ENCODE results near the gene ZC3H7B.

The ZC3H7B gene

DNA sequence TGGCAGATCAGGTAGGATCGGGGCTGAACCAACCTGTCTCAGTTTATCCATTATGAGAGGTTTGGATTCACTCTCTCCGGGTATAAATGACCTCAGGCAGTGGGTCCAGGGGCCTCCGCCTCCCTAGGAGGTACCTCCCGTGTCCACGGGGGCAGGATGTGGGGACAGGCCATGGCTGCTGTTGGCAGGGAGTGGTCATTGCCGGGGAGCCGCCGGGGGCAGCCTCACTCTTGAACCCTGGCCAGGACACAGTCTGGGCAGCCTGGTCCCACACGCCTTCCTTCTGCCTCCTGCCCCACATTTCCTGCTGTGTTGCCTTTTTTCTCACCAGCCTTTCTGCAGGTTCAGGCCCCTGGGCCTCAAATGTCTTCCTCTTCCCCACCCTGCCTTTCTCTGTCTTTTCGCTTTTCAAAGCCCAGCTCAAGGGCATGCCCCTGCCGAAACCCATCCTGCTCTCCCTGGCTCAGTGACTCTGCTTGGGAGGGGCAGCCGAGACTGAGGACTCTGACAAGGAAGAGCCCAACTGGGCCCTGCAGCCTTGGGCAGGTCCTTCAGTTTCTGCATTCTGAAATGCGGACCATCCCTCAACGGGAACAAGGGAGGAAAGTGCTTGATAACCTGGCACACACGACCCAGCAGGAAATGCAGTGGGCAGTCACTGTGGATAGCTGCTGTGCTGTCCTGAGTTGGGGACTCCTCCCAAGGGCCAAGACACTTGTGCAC lies 31.1 kb downstream of the ZC3H7B start:
- no peak for DNase-seq (ENCODE audit: low read depth)

DNA sequence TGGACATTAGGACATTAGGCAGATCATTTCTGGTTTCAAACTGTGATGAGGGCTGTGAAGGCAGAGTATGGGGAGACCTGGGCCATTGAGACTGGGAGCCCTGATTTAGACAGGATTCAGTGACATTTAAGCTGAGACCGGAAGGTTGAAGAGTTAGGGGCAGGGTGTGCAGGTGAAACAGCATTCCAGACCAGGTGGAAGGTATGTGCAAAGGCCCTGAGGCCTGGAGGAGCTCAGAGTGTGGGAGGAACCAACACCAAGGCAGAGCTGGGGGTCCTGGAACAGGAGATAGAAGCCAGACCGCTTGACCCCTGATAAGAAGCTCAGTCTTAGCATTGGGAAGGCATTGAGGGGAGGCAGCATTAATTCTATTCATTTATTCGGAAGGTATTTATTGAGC lies 32.5 kb downstream of the ZC3H7B start:
- no peak for DNase-seq (ENCODE audit: low read depth)

DNA sequence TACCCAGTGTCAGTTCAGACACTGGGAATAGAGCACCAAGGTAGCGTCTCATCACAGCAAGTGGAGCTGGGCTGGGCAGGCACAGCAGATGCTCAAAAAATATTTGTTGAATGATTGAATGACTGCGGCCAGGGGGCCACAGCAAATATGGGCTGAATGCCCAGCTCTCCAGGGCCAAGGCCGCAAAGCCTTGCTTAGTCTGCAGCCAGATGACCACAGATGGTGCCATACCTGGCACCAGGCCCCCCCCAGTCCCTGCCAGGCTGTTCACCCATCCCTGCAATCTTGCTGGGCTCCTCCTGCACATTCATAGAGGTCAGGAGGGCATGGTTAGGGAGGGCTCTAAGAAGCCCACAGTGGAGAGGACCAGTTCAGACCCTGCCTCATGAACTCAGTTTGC lies 32.9 kb downstream of the ZC3H7B start:
- no peak for DNase-seq (ENCODE audit: low read depth)

DNA sequence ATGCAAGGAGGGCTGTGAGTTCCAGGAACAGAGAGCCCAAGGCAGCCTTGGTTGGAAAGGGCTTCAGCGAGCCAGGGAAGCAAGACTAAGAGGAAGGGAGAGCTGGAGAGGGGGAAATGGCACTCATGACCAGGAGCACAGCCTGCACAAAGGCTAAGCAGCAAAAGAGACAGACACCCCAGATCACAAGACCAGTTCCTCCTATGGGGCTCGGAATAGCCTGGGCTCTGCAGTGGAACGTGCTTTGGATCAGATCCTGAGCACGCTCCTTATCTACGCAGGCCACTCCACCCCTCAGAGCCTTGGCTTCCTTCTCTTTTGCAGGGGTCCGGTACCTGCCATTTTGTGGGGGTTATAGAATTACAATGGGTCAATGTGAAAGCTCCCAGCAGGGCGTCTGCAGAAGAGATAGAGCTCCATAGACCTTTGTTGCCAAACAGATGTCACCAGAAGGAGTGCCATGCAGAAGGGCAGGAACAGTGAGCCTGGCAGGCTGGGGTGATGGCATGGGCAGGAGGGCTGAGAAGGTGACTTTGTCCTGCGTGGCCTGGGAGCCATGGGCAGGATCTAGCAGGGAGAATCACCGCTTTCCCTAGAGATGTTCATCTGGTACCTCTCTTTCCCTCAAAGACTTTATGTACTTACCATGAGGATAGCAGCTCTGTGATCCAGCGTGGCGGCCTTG lies 33.8 kb downstream of the ZC3H7B start:
- no peak for DNase-seq (ENCODE audit: low read depth)

DNA sequence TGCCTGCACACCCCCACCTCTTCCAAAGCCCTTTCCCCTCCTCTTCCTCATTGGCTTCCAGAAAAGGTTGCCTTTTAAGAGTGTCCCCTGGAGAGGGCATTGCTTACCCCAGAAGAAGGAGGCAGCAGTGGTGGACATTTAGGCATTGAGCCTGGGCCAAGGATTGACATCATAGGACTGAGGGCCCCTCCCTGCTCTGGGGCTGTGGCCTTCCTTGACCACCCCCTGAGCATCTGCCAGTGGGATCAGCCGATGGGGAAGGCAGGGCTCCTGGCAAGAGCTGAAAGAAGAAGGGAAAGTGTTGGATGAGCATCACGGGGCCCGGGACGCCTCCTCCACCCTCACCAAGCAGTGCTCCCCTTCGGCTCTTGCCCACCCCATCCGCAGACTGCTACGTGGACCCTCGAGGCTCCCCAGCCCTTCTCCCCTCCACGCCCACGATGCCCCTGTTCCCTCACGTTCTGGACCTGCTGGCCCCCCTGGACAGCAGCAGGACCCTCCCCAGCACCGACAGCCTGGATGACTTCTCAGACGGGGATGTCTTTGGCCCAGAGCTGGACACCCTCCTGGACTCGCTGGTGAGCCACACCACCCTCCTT lies 37.4 kb downstream of the ZC3H7B start:
- DNase-seq (ENCODE audit: low read depth), result no peak

DNA sequence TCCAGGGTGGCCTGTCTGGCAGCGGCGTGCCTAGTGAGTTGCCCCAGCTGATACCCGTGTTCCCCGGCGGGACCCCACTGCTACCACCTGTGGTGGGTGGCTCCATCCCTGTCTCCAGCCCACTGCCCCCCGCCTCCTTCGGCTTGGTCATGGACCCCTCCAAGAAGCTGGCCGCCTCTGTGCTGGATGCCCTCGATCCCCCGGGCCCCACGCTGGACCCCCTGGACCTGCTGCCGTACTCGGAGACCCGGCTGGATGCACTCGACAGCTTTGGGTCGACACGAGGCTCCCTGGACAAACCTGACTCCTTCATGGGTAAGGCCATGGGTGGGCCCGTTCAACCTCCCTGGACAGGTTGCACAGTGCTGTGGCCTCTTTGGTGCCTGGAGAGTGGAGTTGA lies 38.5 kb downstream of the ZC3H7B start:
- no peak for DNase-seq (ENCODE audit: low read depth)

DNA sequence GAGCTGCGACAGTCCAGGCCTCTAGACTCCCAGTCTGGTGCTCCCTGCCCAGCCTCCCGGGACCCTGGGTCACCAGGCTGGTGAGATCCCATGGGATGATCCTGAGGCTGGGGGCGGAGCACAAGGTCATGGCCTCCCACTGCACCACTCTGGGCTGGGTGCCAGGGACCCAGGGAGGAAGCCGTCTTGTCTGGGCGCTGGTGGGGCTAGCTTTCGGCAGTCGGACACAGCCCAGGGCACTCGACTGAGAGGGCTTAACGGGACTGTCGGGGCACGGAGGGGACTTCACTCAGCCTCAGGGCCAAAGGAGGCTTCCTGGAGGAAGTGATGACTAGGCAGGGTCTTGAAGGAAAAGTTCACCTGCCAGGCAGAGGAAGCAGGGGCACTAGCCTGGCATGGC lies 39.0 kb downstream of the ZC3H7B start:
- DNase-seq (ENCODE audit: low read depth), result no peak

DNA sequence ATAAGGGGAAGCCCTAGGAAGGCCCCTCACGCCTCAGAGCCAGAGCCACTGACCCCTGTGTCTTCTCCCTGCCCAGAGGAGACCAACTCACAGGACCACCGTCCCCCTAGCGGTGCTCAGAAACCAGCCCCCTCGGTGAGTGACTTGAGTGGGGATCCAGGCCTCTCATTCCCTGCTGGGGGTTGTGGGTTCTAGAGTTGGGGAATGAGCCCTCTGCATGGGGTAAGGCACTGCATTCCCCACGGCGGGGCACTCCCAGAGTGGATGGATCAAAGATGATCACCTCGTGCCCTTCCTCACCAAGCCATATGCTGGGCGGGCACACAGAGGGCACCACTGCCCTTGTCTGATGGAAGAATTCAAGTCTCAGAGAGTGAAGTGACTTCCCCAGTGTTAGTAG lies 39.7 kb downstream of the ZC3H7B start:
- DNase-seq (ENCODE audit: low read depth), result no peak

DNA sequence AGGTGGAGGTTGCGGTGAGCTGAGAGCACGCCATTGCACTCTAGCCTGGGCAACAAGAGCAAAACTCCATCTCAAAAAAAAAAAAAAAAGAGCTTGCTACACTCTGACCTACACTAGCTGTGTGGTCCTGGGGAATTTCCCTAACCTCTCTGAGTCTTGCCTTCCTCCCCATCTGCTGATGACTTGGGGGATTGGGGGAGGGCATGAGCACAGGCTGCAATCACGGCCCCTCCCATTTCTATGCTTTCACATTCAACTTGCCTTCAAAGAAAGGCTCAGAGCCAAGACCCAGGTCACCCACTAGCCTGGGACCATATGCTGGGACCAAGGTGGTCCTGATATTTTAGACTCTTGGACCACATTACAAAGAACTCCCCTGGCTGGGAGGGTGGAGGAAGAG lies 40.7 kb downstream of the ZC3H7B start:
- DNase-seq (ENCODE audit: low read depth), result peak; percentile 11

DNA sequence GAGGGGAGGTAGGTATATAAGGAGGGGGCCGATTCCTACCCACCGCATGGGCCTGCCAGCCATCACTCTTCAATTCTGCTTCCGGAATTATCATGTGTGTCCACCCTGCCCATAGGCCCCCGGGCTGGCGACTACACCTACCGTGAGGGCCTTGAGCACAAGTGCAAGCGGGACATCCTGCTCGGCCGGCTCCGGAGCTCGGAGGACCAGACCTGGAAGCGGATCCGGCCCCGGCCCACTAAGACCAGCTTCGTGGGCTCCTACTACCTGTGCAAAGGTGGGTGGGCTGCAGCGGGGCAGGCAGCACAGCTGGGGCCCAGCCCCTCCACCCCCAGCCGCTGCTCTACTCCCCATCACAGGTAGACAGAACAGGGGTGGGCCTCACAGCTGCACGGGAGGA lies 42.0 kb downstream of the ZC3H7B start:
- no peak for DNase-seq (ENCODE audit: low read depth)

DNA sequence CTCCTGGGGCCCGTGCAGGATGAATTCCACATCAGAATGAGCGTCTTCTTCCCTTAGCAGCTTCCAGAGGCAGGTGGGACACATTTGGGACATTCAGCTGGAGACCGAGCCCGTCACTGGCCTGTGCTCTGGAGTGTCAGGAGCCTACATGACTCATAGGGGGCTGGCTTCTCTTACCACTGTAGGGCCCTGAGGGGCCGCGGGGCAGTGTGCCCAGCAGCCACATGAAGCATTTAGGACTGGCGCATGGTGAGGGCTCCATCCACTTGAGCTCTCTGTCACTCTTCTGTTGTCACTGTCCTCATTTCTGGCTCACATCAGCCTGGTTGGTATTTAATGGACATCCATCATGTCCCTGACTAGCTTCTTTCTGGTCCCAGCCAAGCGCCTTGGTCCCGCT lies 42.4 kb downstream of the ZC3H7B start:
- no peak for DNase-seq (ENCODE audit: low read depth)

DNA sequence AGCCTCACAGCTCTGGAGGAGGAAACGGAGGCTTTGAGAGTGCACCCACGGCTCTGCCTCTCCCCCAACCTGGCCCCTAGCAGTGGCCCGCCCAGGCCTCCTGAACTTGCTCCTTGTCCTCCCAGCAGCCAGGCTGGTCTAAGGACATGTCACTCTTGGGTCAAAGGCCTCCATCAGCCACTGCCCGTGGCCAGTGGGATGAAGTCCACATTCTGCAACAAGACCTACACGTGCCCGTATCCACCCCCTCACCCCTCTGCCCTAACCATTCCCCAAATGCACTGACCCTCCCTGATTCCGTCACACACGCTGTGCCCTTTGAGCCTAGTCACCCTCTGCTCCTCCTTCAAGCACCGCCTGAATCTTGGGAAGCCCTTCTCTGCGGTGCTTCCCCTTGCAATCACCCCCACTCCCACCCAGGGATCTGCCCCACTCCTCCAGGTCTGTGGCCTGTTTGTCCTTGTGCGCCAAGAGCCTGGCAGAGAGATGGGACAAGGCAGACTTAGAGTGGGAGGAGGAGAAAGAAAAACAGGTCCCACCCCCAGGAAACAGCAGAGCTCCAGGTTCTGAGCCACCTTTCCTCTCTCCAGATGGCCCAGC lies 43.0 kb downstream of the ZC3H7B start:
- no peak for DNase-seq (ENCODE audit: low read depth)

DNA sequence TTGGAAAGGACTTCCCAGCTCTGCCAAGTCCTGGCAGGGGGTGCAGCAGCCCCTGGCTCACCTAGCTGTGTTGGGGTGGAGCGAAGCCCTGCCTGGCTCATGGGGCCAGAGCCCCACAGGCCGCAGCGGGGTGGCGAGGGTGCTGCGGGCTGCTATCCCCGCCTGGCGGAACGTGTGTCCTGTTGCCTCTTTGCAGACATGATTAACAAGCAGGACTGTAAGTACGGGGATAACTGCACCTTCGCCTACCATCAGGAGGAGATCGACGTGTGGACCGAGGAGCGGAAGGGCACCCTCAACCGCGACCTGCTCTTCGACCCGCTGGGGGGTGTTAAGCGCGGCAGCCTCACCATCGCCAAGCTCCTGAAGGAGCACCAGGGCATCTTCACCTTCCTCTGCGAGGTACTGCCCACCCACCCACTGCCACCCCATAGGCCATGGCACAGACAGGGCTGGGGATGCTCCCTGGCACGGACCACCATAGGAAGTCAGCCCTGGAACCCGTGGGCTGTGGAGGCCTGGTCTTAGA lies 44.5 kb downstream of the ZC3H7B start:
- DNase-seq (ENCODE audit: low read depth), result no peak

DNA sequence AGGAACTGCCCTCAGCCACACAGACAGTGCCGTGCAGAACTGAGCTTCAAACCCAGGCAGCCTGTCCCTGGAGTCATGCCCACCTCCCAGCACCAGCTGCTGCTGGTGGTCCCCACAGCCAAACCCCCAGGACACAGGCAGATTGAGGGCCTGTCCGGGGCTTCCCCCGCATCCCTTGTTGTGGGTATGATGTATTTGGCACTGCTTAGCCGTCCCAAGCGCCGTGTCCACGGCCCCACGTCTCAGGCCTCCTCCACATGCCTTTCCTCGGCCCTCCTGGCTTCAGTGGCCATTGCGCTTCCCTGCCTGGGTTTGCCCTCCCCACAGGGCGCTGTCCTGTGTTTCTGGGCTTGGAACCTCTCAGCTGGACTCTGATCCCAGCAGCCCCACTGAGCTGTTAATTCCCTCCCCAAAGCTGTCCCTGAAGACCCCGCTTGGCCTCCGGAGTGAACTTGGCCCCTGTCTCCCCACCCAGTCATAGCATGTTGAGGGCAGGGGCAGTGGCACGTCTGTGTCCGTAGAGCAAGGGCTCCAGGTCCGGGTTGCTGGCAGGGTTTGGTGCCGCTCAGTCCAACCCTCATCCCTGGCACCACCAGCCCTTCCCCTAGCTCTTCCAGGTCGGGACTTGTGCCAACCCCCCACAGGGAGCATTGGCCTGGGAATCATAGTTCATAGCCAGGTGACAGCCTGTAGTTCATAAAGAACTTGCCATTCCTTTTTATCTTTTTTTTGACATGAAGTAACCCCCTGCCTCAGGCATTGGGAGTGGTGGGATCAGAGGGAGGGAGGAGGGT lies 45.9 kb downstream of the ZC3H7B start:
- no peak for DNase-seq (ENCODE audit: low read depth)

DNA sequence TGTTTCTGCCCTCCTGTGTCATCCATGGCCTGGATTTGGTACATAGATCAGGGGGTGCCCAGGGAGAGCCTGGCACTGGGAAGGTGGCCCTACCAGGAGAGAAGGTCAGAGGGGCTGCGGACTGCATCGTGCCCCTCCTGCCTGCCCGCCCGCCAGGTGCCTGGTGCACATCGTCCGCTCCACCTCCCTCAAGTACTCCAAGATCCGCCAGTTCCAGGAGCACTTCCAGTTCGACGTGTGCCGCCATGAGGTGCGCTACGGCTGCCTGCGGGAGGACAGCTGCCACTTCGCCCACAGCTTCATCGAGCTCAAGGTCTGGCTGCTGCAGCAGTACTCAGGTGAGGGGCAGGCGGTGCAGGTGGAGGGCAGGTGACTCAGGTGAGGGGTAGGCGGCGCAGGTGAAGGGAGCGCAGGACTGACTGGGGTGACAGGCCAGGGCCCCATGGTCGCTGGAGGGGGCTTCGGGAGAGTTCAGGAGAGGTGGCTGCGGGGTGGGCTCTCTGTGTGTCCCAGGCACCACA lies 47.7 kb downstream of the ZC3H7B start:
- DNase-seq (ENCODE audit: low read depth), result no peak

DNA sequence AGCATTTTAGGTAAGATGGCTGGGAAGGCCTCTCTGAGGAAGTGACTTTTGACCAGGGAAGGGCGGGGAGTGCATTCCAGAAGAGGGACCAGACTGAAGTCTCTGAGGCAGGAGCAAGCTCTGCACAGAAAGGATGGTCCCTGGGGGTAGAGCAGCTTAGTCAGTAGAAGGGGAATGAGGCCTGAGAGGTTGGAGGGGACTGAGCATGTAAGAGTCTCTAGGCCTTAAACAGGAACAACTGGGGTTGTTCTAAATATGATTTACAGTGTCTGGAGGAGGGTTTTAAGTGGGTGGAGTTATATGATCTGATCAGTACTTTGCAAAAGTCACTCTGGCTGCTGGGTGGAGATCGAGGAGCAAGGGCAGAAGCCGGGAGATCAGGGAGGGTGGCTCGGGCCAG lies 48.8 kb downstream of the ZC3H7B start:
- DNase-seq (ENCODE audit: low read depth), result no peak

DNA sequence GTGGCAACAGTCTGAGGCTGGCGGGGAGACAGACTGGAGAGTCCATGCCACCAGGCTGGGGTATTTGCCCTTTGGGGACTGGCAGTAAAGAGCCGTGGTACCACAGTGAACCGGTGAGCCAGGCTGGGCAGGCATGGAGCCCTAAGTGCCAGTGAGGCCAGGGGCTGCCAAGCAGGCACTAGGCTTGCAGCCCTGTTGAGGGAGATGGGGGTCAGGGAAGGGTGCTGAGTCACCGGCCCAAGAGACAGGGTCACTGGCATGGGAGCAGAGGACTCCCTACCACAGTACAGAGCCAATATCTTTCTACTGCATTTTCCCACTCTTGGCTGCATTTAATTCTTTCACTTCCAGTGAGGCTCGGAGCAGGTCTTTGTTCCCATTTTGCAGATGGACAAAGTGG lies 49.7 kb downstream of the ZC3H7B start:
- DNase-seq (ENCODE audit: low read depth), result no peak

DNA sequence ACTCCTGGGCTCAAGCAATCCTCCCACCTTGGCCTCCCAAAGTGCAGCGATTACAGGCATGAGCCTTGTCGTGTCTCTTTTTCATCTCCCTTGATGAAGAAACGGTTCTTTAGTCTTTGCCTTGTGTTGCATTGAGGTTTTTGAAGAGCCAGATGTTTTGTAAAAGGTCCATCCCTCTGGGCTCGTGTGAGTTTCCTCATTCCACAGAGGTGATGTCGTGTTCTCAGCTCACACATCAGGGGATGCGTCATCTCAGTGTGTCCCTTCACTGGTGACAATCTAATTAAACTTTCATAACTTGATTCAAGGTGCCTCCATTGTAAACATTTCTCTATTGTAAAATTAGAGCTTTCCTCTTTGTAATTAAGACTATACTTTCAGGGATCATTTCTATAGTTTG lies 50.7 kb downstream of the ZC3H7B start:
- no peak for DNase-seq (ENCODE audit: low read depth)

DNA sequence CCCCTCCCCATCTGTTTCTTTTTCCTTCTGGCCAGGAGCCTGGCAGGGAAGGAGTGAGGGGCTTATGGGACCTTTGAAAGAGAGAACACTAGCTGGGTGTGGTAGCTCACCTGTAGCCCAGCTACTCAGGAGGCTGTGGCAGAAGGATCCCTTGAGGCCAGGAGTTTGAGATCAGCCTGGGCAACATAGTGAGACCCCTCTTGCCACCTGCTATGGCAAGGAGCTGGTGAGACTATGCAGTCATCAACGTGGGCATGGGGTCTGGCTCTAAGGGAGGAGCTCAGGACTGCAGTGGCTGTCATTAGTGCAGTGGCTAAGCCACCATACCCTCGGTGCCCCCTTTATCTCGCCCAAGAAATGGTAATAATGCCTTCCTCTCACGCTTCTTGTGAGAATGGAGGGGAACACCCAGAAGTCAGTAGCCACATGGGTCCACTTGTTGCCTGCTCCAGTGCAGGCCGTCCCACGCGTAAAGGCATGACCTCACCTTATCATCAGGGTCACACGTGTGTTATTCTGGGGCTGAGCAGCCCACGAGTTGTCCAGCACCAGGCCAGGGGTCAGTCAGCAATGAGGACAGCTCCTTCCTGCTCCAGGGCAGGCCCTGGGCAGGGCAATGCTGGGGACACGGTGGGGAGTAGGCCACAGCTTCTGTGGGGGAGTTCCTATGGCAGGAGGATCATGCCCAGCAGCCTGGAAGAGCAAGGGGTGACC lies 52.7 kb downstream of the ZC3H7B start:
- DNase-seq (ENCODE audit: low read depth), result no peak

DNA sequence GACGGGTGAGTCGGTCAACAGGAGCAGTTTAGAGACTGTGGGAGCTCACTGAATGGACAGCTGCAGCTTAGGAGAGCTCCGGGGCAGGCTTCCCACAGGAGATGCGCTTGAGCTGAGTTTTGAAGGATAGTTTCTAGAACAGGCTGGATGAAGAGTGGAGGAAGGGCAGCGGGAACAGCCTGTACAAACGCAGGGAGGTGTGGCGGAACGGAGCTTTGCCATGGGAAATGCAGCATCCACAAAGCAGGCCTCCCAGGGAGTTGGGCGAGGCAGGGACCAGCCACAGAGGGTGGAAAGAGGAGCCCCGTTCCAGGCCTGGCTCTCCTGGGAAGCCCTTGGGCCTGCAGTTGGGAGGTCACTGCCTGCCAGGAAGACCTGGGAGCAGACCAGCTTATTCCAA lies 53.7 kb downstream of the ZC3H7B start:
- no peak for DNase-seq (ENCODE audit: low read depth)

DNA sequence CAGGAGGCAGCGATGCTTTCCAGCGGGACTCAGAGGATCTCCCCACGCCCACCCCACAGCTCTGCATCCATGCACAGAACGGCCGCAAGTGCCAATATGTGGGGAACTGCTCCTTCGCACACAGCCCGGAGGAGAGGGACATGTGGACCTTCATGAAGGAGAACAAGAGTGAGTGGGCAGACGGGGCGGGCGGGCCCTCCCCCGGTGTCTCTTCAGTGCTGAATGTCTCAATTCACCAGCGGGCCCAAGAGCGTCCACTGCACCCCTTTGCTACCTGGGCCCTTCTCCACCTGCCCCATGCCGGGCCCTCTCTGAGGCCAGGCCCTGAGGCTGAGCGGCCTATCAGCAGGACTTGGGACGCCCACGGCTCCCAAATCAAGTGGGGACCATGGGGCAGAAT lies 54.6 kb downstream of the ZC3H7B start:
- DNase-seq (ENCODE audit: low read depth), result no peak
